ENCODE measurements around the gene KRT3.
"Not testable (repeated sequence)": the region's sequence is repeated elsewhere in the genome, so short reads cannot be mapped to it uniquely, and the experiment has no call there.

KRT3 gene

GRCh38 chr12:52796839-52797528, 1.1 kb upstream of the KRT3 start:
- no peak for DNase-seq

DNA sequence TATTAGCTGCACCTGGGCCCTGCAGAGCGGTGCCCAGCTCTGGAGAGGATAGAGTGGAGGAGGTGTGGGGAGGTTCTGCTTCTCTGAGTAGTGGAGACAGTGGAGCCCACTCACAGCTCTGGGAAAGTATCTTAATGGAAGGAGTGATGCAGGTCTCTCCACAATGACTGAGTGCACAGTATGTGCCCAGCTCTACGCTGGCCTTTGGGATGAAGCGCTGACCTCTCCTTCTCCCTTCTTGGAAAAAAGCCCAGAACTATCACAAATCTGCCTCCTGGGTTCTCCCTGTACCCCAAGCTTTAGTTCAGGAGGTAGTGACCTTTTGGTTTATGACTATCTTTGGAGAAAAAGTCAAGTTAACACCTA, 495 bp upstream of the KRT3 start:
- DNase-seq = no peak

DNA sequence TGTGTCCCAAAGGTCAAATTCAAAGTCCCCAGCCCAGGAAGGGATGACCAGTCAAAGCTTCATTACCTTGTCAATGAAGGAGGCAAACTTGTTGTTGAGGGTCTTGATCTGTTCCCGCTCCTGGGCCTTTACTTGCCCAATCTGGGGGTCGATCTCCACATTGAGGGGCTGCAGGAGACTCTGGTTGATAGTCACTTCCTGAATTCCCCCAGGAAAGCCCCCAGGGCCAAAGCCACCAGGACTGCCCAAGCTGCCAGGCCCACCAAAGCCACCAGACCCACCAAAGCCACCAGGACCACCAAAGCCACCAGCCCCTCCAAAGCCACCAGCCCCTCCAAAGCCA, 614 bp downstream of the KRT3 start:
- not testable (repeated sequence) for DNase-seq

DNA sequence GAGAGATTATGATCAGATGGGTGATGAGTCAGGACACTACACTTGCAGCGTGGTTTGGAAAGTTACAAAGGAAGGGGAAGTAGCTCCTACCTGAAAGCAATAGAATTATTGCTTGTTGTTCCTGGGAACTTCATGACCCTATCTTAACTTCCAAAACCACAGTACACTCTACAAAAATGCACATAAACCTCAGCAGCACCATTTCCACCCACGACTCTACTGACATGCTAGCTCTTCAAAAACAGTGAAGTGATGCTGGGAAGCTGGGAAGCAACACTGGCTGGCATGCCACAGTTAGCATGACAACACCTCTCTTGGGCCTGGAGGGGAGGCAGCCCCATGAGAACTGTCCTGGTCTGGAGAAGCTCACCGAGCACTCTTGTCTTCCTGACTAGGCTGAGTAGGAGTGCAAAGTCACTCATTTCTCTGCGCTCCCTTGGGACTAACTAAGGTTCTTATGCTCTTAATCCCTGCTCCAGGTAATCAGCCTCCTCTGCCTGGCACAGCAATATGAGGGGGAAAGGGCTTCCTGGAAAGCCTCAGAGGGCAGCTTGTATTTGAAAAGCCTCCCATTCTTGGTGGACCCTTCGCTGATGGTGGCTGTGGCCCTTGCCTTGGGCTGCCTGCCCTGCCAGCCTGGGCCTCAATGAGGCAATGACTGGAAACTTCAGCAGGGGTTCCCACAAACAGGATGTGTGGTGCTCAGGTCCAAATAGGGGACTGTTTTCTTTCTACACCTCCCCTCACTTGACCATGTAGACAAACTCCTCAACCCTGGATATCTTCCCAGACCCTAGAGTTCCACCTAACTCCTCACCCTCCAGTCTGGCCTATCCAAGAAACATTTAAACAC, 1.2 kb downstream of the KRT3 start:
- no peak for DNase-seq

DNA sequence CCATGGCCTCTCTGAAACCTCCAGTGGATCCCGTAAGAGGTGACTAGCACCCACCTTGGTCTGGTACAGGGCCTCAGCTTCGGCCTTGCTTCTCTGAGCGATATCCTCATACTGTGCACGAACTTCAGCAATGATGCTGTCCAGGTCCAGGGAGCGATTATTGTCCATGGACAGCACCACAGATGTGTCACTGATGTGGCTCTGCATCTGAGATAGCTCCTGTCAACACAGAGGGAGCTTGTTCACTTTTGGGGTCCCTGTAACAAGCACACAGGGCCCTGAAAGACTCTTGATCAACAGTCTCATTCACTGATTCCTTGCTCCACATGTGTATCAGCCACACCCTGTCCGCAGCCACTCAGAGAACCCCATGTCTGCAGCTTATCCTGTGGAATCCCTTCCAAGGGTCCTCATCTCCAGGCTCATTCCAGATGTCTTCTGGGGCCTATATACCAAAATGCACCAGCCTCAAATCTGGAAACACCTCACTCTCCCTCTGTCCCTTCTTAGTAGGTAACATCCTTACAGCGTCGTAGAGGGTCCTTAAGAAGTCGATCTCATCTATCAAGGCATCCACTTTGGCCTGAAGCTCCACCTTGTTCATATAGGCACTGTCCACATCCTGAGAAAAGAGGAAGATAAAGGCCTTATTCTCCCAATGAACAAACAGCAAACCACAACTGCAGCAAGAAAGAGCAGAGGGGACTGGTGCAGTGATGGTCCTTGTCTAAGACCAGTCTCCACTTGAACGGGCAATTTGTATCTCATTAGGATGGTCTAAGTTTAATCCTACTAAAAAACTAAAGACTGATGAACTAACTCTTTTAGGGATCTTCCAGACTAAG, 3.5 kb downstream of the KRT3 start:
- no peak for DNase-seq

- DNase-seq = no peak
Measured at GRCh38 chr12:52791271-52792184, 4.4 kb downstream of the KRT3 start.

- DNase-seq = no peak
Measured at GRCh38 chr12:52790427-52791270, 5.3 kb downstream of the KRT3 start.

DNA sequence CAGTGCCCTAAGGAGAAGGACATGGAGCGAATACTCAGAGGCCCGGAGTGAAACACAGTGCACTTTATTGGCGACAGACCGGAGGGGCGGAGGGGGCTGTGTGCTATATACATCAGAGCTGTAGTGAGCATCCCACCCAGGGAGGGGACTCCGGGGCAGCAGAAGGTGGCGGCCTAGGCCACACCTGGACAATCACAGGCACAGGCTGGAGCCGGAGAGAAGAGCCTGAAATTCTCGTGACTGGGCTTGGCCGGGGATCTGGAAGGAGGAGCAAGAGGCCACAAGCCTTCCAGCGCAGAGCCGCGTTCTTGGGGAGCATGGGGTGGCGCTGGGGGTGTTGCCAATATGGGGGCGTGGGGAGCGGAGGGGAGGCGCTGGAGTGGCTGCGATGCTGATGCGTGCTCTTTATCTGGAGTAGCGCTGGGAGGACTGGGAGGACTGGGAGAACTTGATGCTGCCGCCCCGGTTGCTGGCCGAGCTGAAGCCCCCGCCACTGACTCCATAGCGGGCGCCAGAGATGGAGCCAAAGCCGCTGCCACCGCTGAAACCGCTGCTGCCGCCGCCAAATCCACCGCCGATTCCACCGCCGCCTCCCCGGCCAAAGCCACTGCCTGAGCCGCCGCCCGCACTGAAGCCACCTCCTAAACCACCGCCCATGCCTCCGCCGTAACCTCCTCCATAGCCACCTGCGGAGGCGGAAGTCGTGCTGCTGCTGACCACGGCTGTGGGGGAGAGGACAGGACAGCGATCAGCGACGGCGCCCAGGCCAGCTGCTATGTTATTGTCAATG, 6.1 kb downstream of the KRT3 start:
- no peak for DNase-seq

GRCh38 chr12:52788876-52789636, 6.9 kb downstream of the KRT3 start:
- DNase-seq = no peak

DNA sequence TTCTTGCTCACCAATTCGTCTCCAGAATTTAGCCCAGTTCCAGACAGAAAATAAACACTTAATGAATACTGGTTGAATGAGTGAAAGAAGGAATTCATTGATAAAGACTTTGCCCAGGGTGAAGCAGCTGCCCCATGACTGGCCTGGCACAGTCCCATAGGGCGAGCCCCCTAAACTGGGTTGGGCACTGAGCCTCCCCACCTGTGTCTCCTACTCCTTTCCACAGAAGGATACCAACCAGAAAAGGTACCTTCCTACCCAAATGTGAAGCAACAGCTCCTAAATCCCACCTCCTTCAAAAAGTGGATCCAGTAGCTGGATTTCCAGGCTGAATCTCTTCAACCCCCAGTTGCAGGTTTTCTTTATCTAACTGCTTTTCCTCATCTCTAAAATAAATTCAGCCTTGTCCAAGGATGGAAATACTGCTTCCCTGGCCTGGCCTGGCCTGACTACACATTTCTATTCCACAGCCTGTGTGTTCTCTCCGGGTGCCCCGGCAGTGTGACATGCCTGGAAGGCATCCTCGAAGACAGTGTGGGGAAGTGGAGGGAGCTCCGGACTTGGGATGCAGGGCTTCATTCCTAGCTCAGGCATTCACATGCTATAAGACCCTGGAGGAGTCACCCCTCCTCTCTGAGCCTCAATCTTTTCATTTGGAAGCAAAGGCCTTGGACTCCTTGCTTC, 7.6 kb downstream of the KRT3 start:
- DNase-seq = no peak

GRCh38 chr12:52787324-52788191, 8.4 kb downstream of the KRT3 start:
- DNase-seq = no peak

- no peak for DNase-seq
Measured at GRCh38 chr12:52784909-52785308, 11.0 kb downstream of the KRT3 start.

DNA sequence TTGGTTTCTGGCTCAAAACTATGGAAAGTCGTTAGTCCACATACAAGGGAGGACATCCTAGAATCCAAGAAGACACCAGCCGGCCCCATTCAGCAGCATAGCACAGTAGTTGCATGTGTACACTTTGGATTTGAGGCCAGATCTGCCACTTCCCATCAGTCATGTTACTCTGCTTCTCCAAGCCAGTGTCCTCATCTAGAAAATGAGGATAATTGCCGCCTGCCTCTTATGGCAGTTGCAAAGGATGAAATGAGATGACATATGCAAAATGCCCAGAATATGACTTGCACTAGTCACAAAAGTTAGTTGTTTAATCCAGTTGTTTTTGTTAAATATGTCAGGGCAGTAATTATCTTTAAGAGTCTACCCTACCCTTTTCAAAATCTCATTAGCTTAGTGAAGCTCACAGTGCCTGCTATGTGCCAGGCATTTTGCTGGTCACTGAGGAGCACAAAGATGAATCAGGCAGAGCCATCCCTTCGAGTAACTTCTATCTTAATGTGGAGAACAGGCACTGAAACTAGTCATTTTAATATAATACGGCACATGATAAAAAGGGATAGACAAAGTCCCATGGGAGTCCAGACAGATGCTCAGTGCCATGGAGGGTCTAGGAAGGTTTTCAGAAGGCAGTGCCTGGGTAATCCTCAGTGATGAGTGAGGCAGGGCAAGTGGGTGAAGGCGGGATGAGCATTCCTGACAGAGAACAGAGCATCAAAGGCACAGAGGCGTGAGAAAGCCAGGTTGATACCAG, 12.2 kb downstream of the KRT3 start:
- DNase-seq = no peak

- no peak for DNase-seq
Measured at GRCh38 chr12:52782502-52782901, 13.4 kb downstream of the KRT3 start.

DNA sequence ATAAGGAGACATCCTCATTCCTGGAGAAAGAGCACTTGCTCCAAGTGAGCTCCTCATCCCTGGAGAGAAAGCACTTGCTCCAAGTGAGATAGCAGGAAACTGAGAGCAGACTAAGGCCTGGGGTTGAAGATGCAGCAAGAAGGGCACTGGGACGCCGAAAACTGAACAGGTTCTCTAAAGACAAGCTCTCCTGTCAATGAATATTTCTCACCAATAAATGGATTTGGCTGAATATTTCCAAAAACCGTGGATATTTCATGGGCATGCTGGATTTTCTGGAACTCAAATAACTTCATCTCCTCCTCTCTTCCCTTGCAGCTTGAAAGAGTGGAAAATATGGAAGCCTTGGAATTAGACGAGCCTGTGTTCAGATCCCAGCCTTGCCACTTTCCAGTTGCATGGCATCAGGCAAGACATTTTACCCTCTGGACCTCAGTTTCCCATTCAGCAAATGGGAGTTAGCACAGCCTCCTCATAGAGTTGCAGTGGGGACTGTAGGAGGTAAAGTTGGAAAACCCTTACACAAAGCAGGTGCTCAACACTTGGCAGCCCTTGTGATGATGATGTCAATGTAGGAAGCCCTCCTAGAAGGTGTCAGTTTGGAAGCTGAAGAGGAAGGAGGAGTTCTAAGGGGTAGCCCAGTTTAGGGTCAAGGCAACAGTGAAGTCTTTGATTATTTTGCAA, 14.4 kb downstream of the KRT3 start:
- no peak for DNase-seq

- DNase-seq = no peak
Measured at GRCh38 chr12:52779914-52780313, 16.0 kb downstream of the KRT3 start.

GRCh38 chr12:52778833-52779232, 17.1 kb downstream of the KRT3 start:
- no peak for DNase-seq

All from stimulated activated CD4-positive, alpha-beta T cell treated with anti-CD3 and anti-CD28 coated beads, Interleukin-4, amount 100 ng/mL, for 4 hours (primary cell).